ENCODE measurements around the gene ZNF562. TPM values are rescaled to one million over a fixed set of nuclear protein-coding genes. Genes with fewer than 3 reads are reported as not detected.
"Not testable (repeated sequence)": the region's sequence is repeated elsewhere in the genome, so short reads cannot be mapped to it uniquely, and the experiment has no call there.

The ZNF562 gene
- total RNA-seq, 1 donor from 2014 or later, result 43.4 TPM

DNA sequence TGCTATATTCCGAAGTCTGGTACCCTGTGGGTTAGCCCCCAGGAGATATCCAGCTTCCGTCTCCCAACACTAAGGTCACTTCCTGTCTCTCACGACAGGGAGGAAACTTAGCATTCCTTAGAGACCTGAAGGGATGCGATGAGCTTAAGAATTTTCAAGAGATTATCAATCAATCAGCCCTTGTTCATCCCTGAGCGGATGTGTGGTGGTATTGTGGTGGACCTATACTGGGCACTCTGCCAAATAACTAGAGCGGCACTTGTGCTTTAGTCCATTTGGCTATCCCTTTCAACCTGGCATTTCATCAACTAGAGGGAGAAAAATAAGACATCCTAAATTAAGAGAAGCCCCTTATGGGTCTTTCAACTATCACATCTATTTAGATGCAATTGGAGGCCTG lies 30.9 kb upstream of the ZNF562 start:
- DNase-seq (ENCODE audit: low read depth), result no peak
- Histone ChIP-seq H3K4me3 (ENCODE audit: low read depth, low read length) (no peak overlapping the region), H3K27me3 (ENCODE audit: control insufficient read depth, insufficient read depth, low read length) (no peaks in the 10 kb centered on the region), H3K36me3 (ENCODE audit: control insufficient read depth, insufficient read depth, low read length) (no peaks in the 10 kb centered on the region)
- TF ChIP-seq, protein P1, sequence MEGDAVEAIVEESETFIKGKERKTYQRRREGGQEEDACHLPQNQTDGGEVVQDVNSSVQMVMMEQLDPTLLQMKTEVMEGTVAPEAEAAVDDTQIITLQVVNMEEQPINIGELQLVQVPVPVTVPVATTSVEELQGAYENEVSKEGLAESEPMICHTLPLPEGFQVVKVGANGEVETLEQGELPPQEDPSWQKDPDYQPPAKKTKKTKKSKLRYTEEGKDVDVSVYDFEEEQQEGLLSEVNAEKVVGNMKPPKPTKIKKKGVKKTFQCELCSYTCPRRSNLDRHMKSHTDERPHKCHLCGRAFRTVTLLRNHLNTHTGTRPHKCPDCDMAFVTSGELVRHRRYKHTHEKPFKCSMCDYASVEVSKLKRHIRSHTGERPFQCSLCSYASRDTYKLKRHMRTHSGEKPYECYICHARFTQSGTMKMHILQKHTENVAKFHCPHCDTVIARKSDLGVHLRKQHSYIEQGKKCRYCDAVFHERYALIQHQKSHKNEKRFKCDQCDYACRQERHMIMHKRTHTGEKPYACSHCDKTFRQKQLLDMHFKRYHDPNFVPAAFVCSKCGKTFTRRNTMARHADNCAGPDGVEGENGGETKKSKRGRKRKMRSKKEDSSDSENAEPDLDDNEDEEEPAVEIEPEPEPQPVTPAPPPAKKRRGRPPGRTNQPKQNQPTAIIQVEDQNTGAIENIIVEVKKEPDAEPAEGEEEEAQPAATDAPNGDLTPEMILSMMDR (IDR thresholded peaks at IDR 0.05; ENCODE audit: insufficient read depth, low read length, severe bottlenecking), result no peak
- peak; percentile 23 for FAIRE-seq

DNA sequence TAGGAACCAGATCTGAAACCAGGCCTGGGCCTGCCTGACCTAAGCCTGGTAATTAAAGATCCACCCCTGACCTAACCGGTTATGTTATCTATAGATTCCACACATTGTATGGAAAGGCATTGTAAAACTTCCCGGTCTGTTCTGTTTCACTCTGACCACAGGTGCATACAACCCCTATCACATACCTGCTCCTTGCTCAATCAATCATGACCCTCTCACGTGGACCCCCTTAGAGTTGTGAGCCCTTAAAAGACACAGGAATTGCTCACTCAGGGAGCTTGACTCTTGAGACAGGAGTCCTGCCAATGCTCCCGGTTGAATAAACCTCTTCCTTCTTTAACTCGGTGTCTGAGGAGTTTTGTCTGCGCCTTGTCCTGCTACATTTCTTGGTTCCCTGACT lies 27.3 kb upstream of the ZNF562 start:
- peak; percentile 16 for DNase-seq (ENCODE audit: low read depth)
- FAIRE-seq, result no peak
- Histone ChIP-seq H3K36me3 (ENCODE audit: control insufficient read depth, insufficient read depth, low read length) (no peaks in the 10 kb centered on the region), H3K27me3 (ENCODE audit: control insufficient read depth, insufficient read depth, low read length) (no peaks in the 10 kb centered on the region), H3K4me3 (ENCODE audit: low read depth, low read length) (no peak overlapping the region)
- TF ChIP-seq, protein P1 (IDR thresholded peaks at IDR 0.05; ENCODE audit: insufficient read depth, low read length, severe bottlenecking), result no peak

DNA sequence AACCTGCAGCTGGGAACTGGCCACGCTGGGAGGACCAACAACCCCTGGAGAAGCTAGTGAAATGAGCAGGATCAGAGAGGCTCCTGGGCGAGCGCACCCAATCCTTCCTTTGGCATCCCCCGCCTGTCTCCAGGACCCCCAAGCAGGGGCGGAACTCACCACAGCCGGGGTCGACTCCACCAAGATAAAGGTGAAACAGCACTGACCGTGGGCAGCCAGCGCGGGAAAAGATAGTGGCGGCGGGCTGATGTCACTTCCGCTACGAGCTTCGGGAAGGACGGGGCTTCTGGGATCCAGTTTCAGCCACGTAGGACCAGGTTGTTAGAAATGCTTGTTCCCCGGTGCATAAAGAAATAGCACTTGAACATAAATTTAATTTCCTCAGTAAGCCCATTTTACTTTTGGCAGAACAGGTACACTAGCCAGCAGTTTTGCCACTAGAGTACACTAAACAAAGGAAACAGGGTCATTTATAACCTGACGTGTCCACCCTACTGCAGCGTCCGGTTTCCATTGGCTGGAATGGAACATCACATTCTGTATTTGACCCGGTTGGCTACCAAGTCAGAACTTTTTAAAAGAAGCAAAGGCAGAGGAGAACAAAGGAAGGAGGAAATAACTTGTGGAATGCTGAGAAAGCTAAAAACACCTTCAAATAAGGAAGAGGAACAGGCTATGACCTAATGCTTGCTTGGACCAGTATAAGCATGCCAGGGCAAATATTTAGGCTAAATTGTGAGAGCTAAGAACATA lies 25.5 kb upstream of the ZNF562 start:
- Histone ChIP-seq H3K27me3 (ENCODE audit: control insufficient read depth, insufficient read depth, low read length) (no peaks in the 10 kb centered on the region), H3K36me3 (ENCODE audit: control insufficient read depth, insufficient read depth, low read length) (no peaks in the 10 kb centered on the region), H3K4me3 (ENCODE audit: low read depth, low read length) (peak overlapping the region; percentile 1)
- FAIRE-seq (no peak), DNase-seq (ENCODE audit: low read depth) (peak; percentile 52)
- TF ChIP-seq, protein P1 (IDR thresholded peaks at IDR 0.05; ENCODE audit: insufficient read depth, low read length, severe bottlenecking), result no peak

- not testable (repeated sequence) for FAIRE-seq; H3K36me3 ChIP-seq (ENCODE audit: control insufficient read depth, insufficient read depth, low read length); H3K27me3 ChIP-seq (ENCODE audit: control insufficient read depth, insufficient read depth, low read length); DNase-seq (ENCODE audit: low read depth); H3K4me3 ChIP-seq (ENCODE audit: low read depth, low read length)
These were observed 15.4 kb upstream of the ZNF562 start for GRCh38 chr19:9690301-9690700.

GRCh38 chr19:9679996-9680395 lies 5.1 kb upstream of the ZNF562 start:
- not testable (repeated sequence) for H3K27me3 ChIP-seq (ENCODE audit: control insufficient read depth, insufficient read depth, low read length); DNase-seq (ENCODE audit: low read depth); FAIRE-seq; H3K36me3 ChIP-seq (ENCODE audit: control insufficient read depth, insufficient read depth, low read length); H3K4me3 ChIP-seq (ENCODE audit: low read depth, low read length)

DNA sequence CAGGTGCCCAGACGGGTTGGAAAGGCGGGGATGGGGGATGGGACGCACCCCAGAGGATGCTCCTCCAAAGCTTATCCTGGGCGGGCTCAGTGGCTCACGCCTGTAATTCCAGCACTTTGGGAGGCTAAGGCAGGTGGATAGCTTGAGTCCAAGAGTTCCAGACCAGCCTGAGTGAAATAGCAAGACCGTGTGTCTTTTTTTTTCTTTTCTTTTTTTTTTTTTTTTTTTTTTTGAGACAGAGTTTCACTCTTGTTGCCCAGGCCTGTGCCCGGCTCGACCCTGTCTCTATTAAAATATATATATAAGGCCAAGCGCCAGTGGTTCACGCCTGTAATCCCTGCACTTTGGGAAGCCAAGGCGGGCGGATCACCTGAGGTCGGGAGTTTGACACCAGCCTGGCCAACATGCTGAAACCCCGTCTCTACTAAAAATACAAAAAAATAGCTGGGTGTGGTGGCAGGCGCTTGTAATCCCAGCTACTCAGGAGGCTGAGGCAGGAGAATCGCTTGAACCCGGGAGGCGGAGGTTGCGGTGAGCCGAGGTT lies 530 bp upstream of the ZNF562 start:
- not testable (repeated sequence) for DNase-seq (ENCODE audit: low read depth); H3K36me3 ChIP-seq (ENCODE audit: control insufficient read depth, insufficient read depth, low read length); FAIRE-seq; H3K27me3 ChIP-seq (ENCODE audit: control insufficient read depth, insufficient read depth, low read length)
- peak overlapping the region; percentile 79 for H3K4me3 ChIP-seq (ENCODE audit: low read depth, low read length)

GRCh38 chr19:9673912-9674662 lies 813 bp downstream of the ZNF562 start:
- peaks cover 10% of the 10 kb centered on the region for H3K36me3 ChIP-seq (ENCODE audit: control insufficient read depth, insufficient read depth, low read length)
- FAIRE-seq (no peak), DNase-seq (ENCODE audit: low read depth) (peak; percentile 85)
- H3K27me3 ChIP-seq (ENCODE audit: control insufficient read depth, insufficient read depth, low read length), result no peaks in the 10 kb centered on the region
- H3K4me3 ChIP-seq (ENCODE audit: low read depth, low read length), result peak overlapping the region; percentile 79
- TF ChIP-seq, protein P1 (IDR thresholded peaks at IDR 0.05; ENCODE audit: insufficient read depth, low read length, severe bottlenecking), result no peak

All from bronchial epithelial cell (primary cell).